NCI-H2196 (cell line): ENCODE data around the gene GABRB1.
A peak's percentile ranks its signal among the peaks of the same experiment; 100 is the strongest.

Source experiments
- DNase-seq: peaks from one replicate; lab custom pipeline; 2025; ENCODE audit not compliant: unreplicated experiment; lab: John Stamatoyannopoulos, UW

Gene GABRB1

DNA sequence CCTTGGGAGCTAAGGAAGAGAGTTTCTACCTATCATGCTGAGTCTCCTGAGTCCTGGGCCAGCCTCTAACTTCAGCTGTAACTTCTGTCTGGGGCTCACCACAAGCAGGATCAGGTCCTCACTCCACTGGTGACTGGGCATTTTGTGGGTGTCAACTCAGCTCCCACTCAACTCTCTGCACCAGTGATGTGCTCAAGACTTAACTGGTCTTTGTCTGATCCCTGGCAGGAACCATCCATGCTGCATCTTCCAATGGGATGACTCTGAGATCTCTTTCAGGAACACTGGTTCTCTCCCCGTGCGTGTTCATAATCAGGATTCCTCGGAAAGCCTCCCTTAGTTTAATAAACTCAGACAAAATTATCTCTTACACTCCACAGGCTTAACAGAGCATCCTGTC, 349.8 kb downstream of the GABRB1 start:
- DNase-seq: no peak

DNA sequence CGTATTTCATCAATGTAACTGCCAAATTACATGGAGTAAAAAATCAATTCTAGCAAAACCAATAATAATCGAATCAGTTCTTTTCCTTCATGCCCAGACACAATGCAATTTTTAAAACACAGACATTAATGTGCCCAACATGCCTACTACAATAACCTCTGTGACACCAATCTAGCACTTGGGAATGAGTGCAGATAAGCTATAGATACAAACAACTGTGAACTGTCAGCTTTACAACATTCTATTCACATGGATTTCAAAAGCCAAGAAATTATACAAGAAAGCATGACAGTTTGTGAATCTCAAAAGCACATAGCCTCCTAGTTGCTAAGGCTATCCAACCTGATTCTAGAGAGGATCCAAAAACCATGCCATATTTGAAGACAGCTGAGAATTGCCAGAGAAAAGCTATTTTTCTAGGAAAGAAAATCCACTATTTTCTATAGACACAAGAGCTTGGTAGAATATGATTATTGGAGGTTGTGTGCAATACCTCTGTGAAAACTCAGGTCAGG, 351.5 kb downstream of the GABRB1 start:
- no peak for DNase-seq

DNA sequence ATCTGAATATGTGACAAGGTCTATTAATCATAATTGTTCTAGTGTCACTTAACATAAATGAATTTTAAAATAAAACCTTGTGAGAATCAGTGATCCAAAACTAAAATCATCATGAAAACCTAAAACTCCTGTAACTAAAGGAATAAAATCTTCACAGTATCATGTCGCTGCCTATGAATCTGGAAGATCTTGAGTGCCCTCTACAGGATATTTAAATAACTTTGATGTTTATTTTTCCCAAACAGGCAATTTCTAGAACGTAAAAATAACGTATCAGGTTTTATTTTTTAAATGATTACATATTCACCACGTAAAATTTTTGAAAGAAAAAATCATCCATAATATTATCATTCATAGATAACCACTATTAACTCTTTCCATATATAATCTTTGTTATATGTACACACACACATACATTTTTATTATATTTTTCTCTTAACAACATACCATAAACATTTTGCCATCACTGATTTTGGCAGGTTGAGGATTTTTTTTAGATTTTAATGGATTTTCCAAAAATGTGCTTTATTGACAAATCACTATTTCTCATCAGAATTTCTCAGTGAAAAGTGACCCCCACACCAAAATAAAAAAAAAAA, 352.6 kb downstream of the GABRB1 start:
- peak; percentile 31 for DNase-seq

DNA sequence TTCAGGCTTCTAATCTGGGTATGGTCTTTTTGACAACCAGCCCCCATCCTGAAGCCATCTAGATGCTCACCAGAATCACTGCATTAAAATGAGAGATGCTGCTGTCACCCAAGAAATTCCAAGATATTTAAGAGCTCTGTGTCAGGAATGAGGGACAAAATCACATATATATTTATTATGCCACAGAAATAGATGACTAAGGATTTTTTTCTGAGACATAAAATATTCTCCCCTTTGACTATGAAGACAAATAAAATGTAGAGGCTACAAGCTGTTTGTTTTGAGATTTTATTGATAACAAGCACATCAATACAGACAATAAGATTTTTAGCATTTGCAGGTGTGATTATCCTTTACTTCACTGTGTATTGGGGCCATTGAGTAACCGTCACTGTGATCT, 354.8 kb downstream of the GABRB1 start:
- DNase-seq: no peak

DNA sequence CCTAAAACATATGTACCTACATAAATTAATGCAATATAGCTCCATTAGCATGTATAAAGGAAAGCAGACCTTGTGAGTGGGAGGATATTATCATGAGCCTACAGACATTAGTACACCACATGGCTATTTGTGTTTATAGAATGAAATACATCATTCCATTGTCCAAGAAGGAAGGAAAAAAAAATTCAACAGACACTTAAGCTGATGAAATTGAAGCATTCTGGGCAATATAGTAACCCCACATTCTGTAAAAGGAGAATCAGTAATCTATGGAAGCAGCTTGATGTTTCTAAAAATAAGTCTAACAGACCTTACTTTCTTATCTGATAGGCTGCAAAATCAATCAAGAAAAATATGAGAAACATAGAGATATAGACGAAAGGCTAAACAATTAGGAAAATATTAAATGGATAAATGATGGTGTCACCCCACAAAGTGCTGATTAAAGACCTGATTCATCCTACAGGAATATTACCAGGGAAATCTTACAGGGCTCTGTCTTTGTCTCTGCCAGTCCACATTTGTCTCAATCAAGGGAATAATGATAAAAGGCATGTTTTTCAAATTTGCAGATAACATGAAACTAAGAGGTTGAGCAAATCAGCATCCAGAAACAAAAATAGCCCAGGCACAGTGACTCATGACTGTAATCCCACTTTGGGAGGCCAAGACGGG, 355.3 kb downstream of the GABRB1 start:
- DNase-seq: no peak

DNA sequence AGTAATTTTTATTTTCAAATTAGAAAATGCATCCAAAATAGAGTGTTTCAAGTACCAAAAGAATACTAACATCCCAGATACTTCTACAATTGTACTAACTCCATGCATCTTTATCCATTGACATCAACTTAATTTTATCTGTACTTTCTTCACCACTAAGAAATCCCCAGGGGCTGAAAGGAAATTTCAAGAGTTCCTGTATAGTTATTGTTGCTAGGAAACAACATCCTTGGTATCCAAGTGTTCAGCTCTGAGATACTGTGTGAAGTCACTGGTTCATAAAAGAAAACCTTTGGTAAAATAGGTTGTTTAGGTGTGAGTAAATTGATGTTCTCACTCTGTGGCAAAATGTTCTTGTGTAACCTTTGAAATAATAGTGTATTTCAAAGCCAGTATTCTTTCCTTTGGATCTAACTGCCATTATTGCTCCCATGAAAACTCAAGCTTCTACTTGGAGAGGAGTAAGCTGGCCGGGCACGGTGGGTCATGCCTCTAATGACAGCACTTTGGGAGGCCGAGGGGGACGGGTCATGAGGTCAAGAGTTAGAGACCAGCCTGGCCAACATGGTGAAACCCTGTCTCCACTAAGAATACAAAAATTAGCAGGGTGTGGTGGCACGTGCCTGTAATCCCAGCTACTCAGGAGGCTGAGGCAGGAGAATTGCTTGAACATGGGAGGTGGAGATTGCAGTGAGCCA, 359.2 kb downstream of the GABRB1 start:
- no peak for DNase-seq

DNA sequence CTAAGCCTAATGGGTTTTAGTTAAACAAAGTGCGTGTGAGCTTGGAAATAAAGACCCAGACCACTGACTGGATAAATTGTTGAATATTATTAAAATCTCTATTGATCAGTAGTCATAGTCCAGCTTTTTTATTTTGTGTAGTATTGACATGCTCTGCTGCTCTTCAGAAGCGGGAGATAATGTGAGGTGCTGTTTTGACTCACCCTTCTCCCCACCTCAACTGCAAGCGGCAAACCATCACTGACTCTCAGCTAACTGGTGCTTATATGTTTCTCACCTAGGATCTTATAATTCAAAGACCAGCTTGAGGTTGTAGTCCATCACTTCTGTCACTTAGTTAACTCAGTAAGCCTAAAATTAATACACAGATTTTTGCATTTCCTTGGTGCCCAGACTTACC, 359.9 kb downstream of the GABRB1 start:
- DNase-seq: no peak

DNA sequence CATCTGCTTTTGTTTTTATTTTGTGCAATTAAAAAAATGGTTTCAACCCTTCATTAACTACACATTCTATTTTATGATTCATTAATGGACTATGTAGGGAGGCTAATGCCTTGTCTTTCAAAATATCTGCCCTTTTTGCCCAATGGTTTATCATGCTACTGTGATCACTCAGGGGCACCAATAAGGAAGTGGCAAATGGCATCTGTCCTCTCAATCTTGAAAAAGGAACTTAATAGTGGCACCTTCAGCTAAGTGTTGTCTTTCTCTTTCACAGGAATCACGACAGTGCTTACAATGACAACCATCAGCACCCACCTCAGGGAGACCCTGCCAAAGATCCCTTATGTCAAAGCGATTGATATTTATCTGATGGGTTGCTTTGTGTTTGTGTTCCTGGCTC, 375.0 kb downstream of the GABRB1 start:
- no peak for DNase-seq

DNA sequence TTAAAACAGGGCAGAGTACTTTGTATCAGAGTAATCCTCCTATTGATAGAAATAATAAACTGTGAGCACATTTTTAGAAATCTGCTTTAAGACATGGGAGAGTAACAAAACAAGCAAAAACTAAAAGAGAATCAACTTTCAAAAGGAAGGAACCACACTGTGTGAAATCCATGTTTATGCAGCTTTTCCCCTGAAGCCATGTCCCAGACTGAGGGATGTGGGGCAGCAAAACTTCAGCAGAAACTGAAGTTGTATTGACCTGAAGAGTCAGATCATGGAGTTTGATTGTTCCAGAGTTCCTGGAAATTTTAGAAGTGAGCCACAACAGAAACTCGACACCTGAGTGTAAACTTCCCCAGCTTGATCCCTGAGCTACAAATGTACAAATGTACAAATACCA, 378.9 kb downstream of the GABRB1 start:
- no peak for DNase-seq

DNA sequence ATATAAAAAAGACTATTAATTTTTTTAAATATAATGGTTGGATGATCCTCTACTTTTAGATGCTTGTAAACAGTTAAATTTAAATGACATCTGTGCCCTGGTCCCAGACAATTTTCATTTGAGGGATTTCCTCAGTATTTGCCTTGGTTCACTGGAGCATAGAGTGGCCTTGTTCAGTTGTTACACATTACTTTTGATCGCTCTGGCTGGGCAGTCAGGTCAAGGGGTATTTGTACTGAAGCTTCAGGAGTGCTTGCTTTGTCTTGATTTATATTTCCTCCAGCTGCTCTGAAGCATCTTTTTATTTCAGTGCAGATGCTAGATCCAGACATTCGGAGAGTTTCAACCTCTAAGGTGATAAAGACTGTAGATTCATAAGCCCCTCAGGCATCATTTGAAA, 382.2 kb downstream of the GABRB1 start:
- no peak for DNase-seq

DNA sequence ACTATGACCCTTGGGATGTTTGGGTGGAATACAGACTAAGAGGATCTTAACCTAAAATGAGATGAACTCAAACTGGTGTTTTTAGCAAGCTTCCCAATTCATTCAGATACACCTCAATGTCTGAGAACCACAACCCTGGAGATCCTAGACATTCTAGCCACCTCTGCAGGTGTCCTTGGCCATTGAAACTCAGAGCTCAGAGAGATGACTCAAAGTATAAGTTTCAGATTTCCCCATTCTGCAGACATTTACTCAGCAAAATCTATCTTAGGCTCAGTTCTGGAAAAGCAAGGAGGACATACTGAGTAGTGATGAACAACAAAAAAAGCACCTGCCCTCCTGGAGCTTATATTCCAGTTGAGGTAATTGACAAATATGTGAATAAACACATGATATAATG, 384.4 kb downstream of the GABRB1 start:
- DNase-seq: no peak

DNA sequence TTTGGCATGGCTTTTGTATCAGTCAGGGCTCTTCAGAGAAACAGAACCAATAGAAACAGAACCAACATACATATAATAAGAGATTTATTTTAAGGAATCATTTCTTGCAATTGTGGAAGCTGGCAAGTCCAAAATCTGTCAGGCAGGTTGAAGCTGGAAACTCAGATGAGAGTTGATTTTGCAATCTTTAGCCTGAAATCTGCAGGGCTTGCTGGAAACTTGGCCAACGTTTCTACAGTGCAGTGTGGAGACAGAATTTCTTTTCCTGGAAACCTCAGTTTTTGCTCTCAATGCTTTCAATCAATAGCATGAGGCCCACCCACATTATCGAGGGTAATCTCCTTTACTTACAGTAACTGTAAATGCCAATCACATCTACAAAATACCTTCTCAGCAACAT, 386.8 kb downstream of the GABRB1 start:
- DNase-seq: no peak

DNA sequence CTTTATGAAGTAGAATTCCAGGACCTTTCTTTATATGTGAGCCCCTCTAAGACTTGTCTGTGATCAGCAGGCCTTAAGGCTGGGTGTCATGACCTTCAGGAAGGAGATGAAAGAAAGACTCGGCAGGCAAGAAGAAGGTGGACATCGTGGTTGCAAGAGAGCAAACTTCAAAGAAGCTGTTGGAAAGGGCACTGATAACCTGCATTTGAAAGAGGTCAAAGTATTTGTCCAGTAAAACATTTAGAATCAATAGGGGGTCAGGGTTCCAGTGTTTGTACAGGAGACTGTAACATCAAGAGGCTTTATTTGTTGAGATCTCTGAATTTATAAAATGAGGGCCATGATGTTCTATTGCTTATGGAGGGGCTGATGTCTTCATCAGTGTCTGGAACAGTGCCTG, 387.9 kb downstream of the GABRB1 start:
- no peak for DNase-seq

DNA sequence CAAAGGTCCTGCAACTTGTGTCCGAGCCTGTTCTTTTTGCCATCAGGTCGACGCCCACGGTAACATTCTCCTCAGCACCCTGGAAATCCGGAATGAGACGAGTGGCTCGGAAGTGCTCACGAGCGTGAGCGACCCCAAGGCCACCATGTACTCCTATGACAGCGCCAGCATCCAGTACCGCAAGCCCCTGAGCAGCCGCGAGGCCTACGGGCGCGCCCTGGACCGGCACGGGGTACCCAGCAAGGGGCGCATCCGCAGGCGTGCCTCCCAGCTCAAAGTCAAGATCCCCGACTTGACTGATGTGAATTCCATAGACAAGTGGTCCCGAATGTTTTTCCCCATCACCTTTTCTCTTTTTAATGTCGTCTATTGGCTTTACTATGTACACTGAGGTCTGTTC, 394.3 kb downstream of the GABRB1 start:
- no peak for DNase-seq

DNA sequence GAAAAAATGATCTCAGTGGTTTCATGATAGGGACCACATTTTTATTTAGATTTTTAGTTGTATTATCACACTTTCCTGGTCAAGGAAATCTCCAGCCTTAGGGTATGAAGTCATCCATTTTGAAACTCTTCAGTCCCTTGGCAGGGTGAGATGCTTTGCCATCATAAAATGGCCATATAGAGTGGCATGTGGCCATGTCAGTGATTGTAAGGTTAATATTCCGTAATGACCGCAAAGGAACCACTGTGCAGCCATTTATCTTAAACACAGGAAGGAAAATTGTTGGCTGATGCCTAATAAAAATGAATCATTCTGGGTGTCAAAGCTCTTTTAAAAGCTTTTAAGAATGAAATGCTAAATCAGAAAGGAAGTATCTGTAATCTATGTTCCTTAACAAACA, 396.6 kb downstream of the GABRB1 start:
- DNase-seq: no peak

DNA sequence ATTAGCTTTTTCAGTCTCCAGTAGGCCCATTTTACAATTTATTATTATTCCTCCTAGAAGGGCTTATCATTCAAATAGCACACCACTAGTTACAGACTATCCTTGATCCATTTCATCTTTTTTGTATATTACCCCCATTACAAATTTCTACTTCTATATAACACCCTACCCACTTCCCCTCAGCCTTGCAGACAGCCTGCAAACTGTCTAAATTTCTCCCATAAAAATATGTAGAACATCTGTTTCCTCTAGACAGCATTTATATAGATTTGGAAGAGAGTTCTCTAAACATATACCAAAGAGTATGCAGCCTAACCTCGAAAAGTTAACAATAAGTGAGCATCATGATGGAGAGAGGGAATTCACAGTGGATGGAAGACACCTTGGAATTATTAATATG, 401.4 kb downstream of the GABRB1 start:
- no peak for DNase-seq

DNA sequence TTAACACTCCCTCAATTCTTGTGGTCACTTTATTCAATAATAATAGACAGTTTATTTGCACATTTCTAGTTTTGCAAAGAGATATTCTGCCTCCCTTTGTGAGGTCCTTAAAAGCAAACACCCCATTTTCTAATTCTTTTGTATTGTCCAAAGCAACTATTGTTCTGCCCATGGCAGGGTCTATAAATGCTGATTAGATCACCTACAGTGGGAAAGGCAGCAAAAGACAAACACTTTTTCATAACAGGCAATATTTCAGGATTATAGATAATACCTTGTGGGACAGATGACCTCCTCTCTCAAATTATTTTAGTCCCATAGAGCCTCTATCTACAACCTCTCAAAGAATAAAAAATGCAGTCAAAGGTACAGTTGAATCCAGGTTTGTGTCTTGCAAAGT, 403.6 kb downstream of the GABRB1 start:
- DNase-seq: no peak

DNA sequence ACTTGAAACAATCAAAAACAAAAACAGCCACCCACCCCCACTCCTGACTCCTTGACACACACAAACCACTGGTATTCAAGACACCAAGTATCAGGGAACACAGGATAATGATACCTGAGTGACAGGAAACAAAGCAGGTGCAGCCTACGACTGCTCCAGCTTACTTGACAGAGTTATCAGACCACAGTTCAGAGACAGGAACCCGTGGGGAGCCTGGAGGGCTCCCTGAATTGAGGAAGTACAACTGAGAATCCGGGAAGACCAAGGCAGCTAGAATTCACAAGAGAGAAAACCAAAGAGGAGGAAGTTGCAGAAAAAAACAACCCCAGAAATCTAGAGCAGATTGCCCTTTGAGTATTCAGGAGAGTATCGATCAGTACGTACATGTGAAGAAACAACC, 411.6 kb downstream of the GABRB1 start:
- DNase-seq: no peak

DNA sequence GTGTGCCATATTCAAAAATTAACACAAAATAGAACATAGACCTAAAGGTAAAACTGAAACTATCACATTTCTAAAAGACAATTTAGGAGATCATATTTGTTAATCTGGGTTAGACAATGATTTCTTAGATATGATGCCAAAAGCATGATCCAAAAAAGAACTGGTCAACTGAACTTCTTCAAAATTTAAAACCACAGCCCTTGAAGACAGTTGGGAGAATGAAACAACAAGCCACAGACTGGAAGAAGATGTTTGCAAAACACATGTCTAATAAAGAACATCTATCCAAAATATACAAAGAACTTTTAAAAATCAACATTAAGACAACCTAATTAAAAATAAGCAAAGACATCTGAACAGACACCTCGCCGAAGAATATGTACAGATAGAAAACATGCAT, 412.7 kb downstream of the GABRB1 start:
- DNase-seq: no peak

DNA sequence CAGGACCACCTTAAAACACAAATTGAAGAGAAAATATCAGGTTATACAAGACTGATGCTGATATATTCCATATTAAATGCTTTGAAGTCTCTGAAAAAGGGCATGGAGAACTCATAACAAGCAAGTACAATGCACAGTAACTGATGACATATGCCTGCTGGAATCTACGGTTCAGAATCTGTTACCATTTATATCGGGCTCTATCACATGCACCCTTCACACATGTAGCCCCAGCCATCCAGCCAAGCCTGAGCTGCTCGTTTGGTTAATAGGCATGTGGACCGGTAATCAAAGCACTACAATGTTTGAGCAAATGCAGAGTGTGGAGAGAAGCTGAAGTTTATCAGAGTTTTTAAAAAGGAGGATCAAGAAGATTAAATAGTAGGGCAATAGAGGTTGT, 420.3 kb downstream of the GABRB1 start:
- DNase-seq: no peak

DNA sequence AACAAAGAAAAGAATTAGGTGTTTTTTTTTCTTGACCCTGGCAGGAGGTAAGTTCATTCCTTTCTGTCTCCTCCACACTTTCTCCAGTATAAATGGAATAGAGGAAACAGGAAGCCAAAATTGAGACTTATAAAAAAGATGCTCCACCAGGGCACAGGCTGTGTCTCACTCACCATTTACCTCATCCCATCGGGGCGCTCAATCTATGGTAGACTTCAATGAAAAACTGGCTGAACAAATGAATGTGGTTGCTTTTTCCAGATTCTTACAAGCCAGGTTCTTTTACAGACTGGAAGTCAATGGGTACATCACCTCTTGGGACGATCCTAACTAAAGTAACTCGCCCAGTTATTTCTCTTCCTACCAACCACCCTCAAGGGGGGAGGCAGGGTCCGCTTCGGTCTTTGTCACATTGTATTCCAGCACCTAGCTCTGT, 431.4 kb downstream of the GABRB1 start:
- no peak for DNase-seq

DNA sequence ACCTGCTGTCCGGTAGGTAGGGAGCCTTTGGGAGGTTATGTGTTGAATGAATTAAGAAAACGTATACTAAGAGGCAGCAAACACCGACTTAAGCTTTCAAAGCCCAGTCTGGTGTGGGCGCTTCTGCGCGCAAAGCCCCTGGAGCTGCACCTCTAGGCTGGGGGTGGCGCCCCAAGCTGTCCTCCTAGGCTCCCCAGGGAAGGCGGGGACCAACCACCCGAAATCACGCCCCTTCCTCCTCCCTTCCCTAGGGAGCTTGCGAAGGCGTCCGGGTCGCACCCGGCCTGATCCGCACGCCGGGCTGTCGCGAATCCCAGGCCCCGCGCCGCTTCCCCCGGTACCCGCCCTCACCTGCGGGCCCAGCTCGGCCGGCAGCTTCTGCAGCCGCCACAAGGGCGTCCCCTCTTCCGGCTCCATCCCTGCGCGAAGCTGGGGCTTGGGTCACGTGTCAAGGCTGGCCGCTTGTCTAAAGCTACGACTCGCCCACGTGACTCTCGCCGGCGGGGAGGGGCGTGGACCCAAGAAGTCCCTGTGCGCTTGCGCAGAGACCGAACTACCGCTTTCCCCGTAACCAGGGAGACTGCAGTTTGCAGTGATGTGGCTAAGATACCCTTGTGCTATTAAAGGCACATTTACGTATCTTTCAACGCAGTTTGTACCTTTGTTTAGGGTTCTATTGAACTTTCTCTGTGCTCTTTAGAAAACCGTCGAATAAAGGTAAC, 432.0 kb downstream of the GABRB1 start, which contains the start of gene COMMD8:
COMMD8 (minus strand) TSS at position 468 of the 722 bp plus-strand sequence; CDS start at position 417, 51 bp downstream.
- DNase-seq: peak; percentile 97
